ENCODE measurements around the gene ELF3. TPM values are rescaled to one million over a fixed set of nuclear protein-coding genes. Genes with fewer than 3 reads are reported as not detected.

The ELF3 gene
- total RNA-seq, 1 donor from 2014 or later = 265 TPM

DNA sequence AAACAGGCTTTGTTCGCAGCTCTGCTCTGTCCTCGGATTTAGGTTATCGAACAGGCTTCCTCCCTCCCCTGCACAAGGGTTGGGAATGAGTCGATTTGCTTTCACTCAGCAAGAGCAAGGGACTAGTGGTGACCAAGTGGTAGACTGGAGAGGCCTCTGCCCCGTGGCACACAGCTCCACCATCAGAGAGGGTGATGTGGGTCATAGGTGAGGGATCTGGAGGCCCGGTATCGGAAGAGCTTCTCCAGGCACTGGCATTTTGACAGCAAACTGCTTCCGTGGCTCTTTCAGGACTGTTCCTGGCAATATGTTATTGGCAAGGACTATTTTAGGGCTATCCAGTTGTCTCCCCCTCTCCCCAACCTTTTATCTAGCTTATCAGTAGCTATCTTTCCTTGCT, 3.1 kb upstream of the ELF3 start:
- no peak overlapping the region for H3K4me3 ChIP-seq (ENCODE audit: low read depth, low read length)
- no peak for DNase-seq (ENCODE audit: low read depth)
- TF ChIP-seq CTCF (conservative IDR thresholded peaks at IDR 0.05; ENCODE audit: low read depth, low read length) = no peak

GRCh38 chr1:202007805-202008489, 2.4 kb upstream of the ELF3 start:
- no peak for TF ChIP-seq CTCF (conservative IDR thresholded peaks at IDR 0.05; ENCODE audit: low read depth, low read length)
- H3K4me3 ChIP-seq (ENCODE audit: low read depth, low read length) = no peak overlapping the region
- DNase-seq (ENCODE audit: low read depth) = no peak

- peak overlapping the region; percentile 21 for H3K4me3 ChIP-seq (ENCODE audit: low read depth, low read length)
- no peak for DNase-seq (ENCODE audit: low read depth)
- TF ChIP-seq CTCF (conservative IDR thresholded peaks at IDR 0.05; ENCODE audit: low read depth, low read length) = peak; percentile 93
These were observed 834 bp upstream of the ELF3 start for GRCh38 chr1:202009326-202010179.

GRCh38 chr1:202011994-202012393, 1.6 kb downstream of the ELF3 start:
- TF ChIP-seq CTCF (conservative IDR thresholded peaks at IDR 0.05; ENCODE audit: low read depth, low read length) = no peak
- no peak for DNase-seq (ENCODE audit: low read depth)
- peak overlapping the region; percentile 100 for H3K4me3 ChIP-seq (ENCODE audit: low read depth, low read length)

- DNase-seq (ENCODE audit: low read depth) = no peak
- H3K4me3 ChIP-seq (ENCODE audit: low read depth, low read length) = peak overlapping the region; percentile 100
- TF ChIP-seq CTCF (conservative IDR thresholded peaks at IDR 0.05; ENCODE audit: low read depth, low read length) = no peak
These were observed 2.4 kb downstream of the ELF3 start for GRCh38 chr1:202012544-202013478.

- H3K4me3 ChIP-seq (ENCODE audit: low read depth, low read length) = peak overlapping the region; percentile 100
- no peak for DNase-seq (ENCODE audit: low read depth)
- no peak for TF ChIP-seq CTCF (conservative IDR thresholded peaks at IDR 0.05; ENCODE audit: low read depth, low read length)
These were observed 3.2 kb downstream of the ELF3 start for GRCh38 chr1:202013603-202014002.

All from epithelial cell of proximal tubule (primary cell).